Parathyroid adenoma (tissue), 2 donors: ENCODE data around the gene NDUFA8.

Experiments used
- H2AFZ ChIP-seq: fragments of 300-600 bp; sonication (generic); one replicate; pipeline ENCODE4 v1.7.0; 2017; ENCODE audit warnings: antibody characterized with exemption, mild to moderate bottlenecking
- H3K27ac ChIP-seq: fragments of 300-600 bp; sonication (generic); one replicate; pipeline ENCODE4 v1.7.0; 2017
- H3K27me3 ChIP-seq: fragments of 300-600 bp; sonication (generic); one replicate; pipeline ENCODE4 v1.7.0; 2017; ENCODE audit warnings: low read length; ENCODE audit not compliant: control insufficient read depth, insufficient read depth
- H3K36me3 ChIP-seq: fragments of 300-600 bp; sonication (generic); one replicate; pipeline ENCODE4 v1.7.0; 2017; ENCODE audit warnings: low read length; ENCODE audit not compliant: control insufficient read depth, insufficient read depth
- H3K4me1 ChIP-seq: fragments of 300-600 bp; sonication (generic); one replicate; pipeline ENCODE4 v1.7.0; 2017; ENCODE audit warnings: control low read depth
- H3K4me2 ChIP-seq: fragments of 300-600 bp; sonication (generic); one replicate; pipeline ENCODE4 v1.7.0; 2017; ENCODE audit warnings: low read length
- H3K4me3 ChIP-seq: fragments of 300-600 bp; sonication (generic); one replicate; pipeline ENCODE4 v1.7.0; 2017; ENCODE audit warnings: low read depth, low read length
- H3K79me2 ChIP-seq: fragments of 300-600 bp; sonication (generic); one replicate; pipeline ENCODE4 v1.7.0; 2017; ENCODE audit warnings: control low read depth
- H3K9ac ChIP-seq: fragments of 300-600 bp; sonication (generic); one replicate; pipeline ENCODE4 v1.7.0; 2017; ENCODE audit warnings: mild to moderate bottlenecking
- H3K9me3 ChIP-seq: fragments of 300-600 bp; sonication (generic); one replicate; pipeline ENCODE4 v1.7.0; 2017; ENCODE audit warnings: low read length; ENCODE audit not compliant: control insufficient read depth
- CTCF ChIP-seq: fragments of 300-600 bp; sonication (generic); IDR thresholded peaks from one replicate; pipeline ENCODE4 v1.7.0; 2017; ENCODE audit warnings: antibody characterized with exemption, mild to moderate bottlenecking
- donor health status: primary hyperparathyroidism.

NDUFA8 gene

GRCh38 chr9:122159026-122159924, at the start of gene NDUFA8, which contains the start of gene MORN5:
TSS of gene NDUFA8 (minus strand) at chr9:122159779. CDS start at chr9:122159677, 102 bp downstream.
TSS of gene MORN5 (plus strand) at chr9:122159908. CDS start at chr9:122159973, 65 bp downstream.
- peak within 1 kb of the TSS; percentile 89 for H3K4me2 ChIP-seq
- H3K4me1 ChIP-seq, result peaks cover 7% of the 10 kb centered on the region
- H3K27ac ChIP-seq, result peak within 1 kb of the TSS; percentile 44
- H3K9me3 ChIP-seq, result no peaks in the 10 kb centered on the region
- no peak for TF ChIP-seq CTCF
- H2AFZ ChIP-seq, result peak within 1 kb of the TSS; percentile 86
- no peaks in the 10 kb centered on the region for H3K27me3 ChIP-seq
- H3K79me2 ChIP-seq, result peaks cover 15% of the 10 kb centered on the region
- peaks cover 3% of the 10 kb centered on the region for H3K36me3 ChIP-seq
- H3K9ac ChIP-seq, result no peak within 1 kb of the TSS
- H3K4me3 ChIP-seq, result peak within 1 kb of the TSS; percentile 97

- no peak overlapping the region for H3K27ac ChIP-seq
- H3K36me3 ChIP-seq, result no peaks in the 10 kb centered on the region
- no peak for TF ChIP-seq CTCF
- no peaks in the 10 kb centered on the region for H3K79me2 ChIP-seq
- no peak overlapping the region for H3K4me2 ChIP-seq
- H3K27me3 ChIP-seq, result no peaks in the 10 kb centered on the region
- no peaks in the 10 kb centered on the region for H3K9me3 ChIP-seq
- H3K4me1 ChIP-seq, result no peaks in the 10 kb centered on the region
- no peak overlapping the region for H2AFZ ChIP-seq
- H3K9ac ChIP-seq, result no peak overlapping the region
- no peak overlapping the region for H3K4me3 ChIP-seq
These were observed 47.5 kb upstream of the NDUFA8 start for GRCh38 chr9:122207096-122207495.

- H3K27ac ChIP-seq, result no peak overlapping the region
- no peaks in the 10 kb centered on the region for H3K4me1 ChIP-seq
- H3K36me3 ChIP-seq, result no peaks in the 10 kb centered on the region
- H3K9me3 ChIP-seq, result no peaks in the 10 kb centered on the region
- no peak overlapping the region for H2AFZ ChIP-seq
- no peak overlapping the region for H3K4me3 ChIP-seq
- TF ChIP-seq CTCF, result no peak
- no peak overlapping the region for H3K9ac ChIP-seq
- H3K27me3 ChIP-seq, result no peaks in the 10 kb centered on the region
- no peak overlapping the region for H3K4me2 ChIP-seq
- no peaks in the 10 kb centered on the region for H3K79me2 ChIP-seq
These were observed 46.8 kb upstream of the NDUFA8 start for GRCh38 chr9:122206118-122207046.

GRCh38 chr9:122205176-122205575, 45.6 kb upstream of the NDUFA8 start:
- Histone ChIP-seq H3K4me3 (no peak overlapping the region), H3K9ac (no peak overlapping the region), H3K27me3 (no peaks in the 10 kb centered on the region), H3K36me3 (no peaks in the 10 kb centered on the region), H3K4me2 (no peak overlapping the region), H3K4me1 (no peaks in the 10 kb centered on the region), H3K27ac (no peak overlapping the region), H3K79me2 (no peaks in the 10 kb centered on the region), H2AFZ (no peak overlapping the region), H3K9me3 (no peaks in the 10 kb centered on the region)
- TF ChIP-seq CTCF, result no peak
